Adipose tissue (tissue), 3 donors: ENCODE data around the gene RASSF4. TPM values are rescaled to one million over a fixed set of nuclear protein-coding genes. Genes with fewer than 3 reads are reported as not detected.
"Not testable (repeated sequence)": the region's sequence is repeated elsewhere in the genome, so short reads cannot be mapped to it uniquely, and the experiment has no call there.

Experiments
- H3K27ac ChIP-seq: one replicate; pipeline ENCODE4 v1.5.1; 2013; ENCODE audit warnings: low read depth, low read length
- WGBS, 3 donors: extraction: QIAGEN DNeasy Blood & Tissue Kit; methylation state at CpG; one replicate each; pipeline ENCODE4 v1.1.7; 2013; 5-methylcytosine and 5-hydroxymethylcytosine counted together
- polyA plus RNA-seq, 3 donors: library from polyadenylated mRNA; stranded (reverse); fragments of 200-250 nt; gene quantifications; one replicate each; pipeline ENCODE4 v1.2.3, GENCODE V29; 2013
- donor health status: healthy with polysubstance abuse.
- donor health status: Bipolar disorder and iron deficiency.
- donor health status: healthy.

The RASSF4 gene
- polyA plus RNA-seq, 3 donors = 32.7 to 74.0 (median 58.3) TPM

DNA sequence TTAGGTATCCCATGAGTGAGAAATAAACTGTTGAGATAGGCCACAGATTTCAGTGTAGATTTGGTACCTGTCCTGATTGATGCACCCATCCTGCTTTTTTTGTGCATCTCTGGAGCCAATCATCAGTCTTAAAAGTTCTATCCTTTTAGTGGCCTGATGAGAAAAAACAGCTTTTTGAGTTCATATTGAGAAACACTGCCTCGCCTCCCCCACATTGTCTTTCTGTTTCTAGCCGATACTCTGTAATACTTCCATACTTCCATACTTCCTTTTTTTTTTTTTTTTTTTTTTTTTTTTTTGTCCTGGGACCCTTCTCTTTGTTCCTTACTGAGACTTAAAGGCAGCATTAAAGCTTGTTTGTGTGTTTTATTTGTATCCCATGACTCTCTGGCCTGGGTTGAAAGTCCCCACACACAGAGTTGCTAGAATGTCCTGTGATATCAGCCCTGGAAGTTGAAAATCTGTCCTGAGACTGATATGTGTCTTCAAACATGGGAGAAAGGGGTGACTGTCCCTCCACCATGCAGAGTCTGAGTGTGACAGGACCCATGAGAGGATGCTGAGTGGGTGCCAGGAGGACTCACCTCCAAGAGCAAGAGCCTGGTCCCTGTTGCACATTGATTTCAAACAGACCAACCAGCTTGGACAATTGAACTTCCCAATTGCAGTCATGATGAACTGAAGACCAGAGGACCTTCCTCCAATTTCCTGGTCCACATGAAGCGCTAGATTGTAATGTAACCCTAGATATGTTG, 46.9 kb downstream of the RASSF4 start:
- WGBS, 3 donors = 61 to 81% (median 61%) methylated on average over 3 of the region's 3 CpGs
- H3K27ac ChIP-seq = no peak overlapping the region

- no peak overlapping the region for H3K27ac ChIP-seq
Measured at GRCh38 chr10:45008524-45009161, 49.0 kb downstream of the RASSF4 start.

GRCh38 chr10:45014557-45014956, 55.0 kb downstream of the RASSF4 start:
- H3K27ac ChIP-seq = not testable (repeated sequence)
- WGBS, 3 donors = 78 to 89% (median 89%) methylated on average over 8 to 10 of the region's 10 CpGs

More at GRCh38 chr10:45008524-45009161, 49.0 kb downstream of the RASSF4 start:
- 3 to 15% (median 9%) methylated on average over 8 of the region's 8 CpGs for WGBS, 3 donors

GRCh38 chr10:45015590-45015989, 56.0 kb downstream of the RASSF4 start:
- WGBS, 3 donors = 25 to 77% (median 58%) methylated on average over 2 of the region's 2 CpGs

GRCh38 chr10:45023426-45023825, 63.8 kb downstream of the RASSF4 start:
- WGBS, 3 donors = 86 to 93% (median 88%) methylated on average over 2 of the region's 2 CpGs
- H3K27ac ChIP-seq = no peak overlapping the region

More at GRCh38 chr10:45015590-45015989, 56.0 kb downstream of the RASSF4 start:
- no peak overlapping the region for H3K27ac ChIP-seq

DNA sequence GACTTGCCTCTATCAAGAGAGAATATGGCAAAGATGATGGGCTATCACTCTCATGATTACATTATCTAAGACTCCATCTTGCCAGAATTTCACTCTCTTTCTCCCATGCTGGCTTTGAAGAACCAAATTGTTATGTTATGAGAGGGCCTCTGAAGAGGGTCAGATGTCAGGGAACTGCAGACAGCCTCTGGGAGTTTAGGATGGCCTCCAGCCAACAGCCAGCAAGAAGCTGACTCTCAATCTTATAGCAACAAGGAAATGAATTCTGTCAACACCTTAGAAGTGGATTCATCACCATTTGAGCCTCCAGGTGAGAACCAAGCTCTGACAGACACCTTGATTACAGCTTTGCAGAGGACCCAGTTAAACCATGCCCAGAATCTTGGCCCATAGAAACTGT, 74.7 kb downstream of the RASSF4 start:
- no peak overlapping the region for H3K27ac ChIP-seq

- no peak overlapping the region for H3K27ac ChIP-seq
Measured at GRCh38 chr10:45035673-45036072, 76.1 kb downstream of the RASSF4 start.

DNA sequence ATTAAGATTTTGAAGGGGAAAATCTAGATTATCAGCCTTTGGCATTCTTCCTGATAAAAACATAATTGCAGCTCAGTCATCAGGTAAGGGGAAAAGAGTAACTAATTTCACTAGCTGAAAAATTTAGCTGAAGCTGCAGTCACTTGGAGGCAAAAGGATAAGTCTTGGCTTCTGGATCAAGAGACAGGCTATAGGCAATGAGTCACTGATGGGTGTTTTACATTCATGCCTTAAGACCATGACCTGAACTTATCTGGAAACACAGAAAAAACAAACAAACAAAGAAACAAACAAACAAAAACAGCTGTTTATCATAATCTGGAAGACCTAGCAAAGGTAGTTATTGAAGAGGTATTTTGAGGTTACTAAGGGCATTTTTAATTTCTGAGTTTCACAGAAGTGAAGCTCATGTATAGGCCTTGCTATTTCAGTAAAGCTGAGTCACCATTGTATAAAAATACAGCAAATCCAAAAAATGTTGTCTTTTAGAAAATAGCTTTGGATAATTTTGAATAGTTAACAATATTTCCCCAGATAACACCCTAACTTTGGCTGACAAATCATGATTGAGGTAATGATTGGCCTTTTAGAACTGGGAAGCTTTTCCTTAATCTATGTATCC, 81.4 kb downstream of the RASSF4 start:
- no peak overlapping the region for H3K27ac ChIP-seq

DNA sequence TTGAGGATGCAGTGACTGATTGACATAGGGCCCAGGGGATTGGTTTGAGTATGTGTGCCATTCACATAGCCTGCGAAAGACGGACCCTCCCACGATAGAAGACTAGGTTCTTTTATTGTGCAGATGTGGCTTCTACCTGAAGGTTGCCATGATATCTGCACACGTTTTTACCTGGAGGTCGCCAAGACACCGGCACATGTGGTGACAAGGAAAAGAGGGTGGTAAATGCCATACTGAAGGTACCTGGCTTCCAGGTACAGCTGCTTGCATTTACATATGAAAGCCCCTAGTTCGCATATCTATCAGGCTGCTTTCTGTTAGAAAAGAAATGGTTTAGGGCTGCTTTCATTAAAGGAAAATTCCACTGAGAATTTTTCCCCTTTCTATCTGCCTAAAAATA, 84.7 kb downstream of the RASSF4 start:
- 46 to 61% (median 51%) methylated on average over 7 of the region's 7 CpGs for WGBS, 3 donors
- H3K27ac ChIP-seq = no peak overlapping the region

Other genes with a start within 250 kb of the RASSF4 start
- 1 to 10 TPM in 1 of 3 donors, under 1 TPM in 1, not detected in 1; 0.03 to 2.5 TPM for gene TMEM72, start 48.5 kb upstream of the RASSF4 start, polyA plus RNA-seq
- gene DEPP1, start 19.0 kb downstream of the RASSF4 start, polyA plus RNA-seq = 1,000 to 10,000 TPM in 1 of 3 donors, 100 to 1,000 TPM in 2; 190 to 1,305 (median 268) TPM
- 10 to 100 TPM; 16.0 to 34.4 (median 25.4) TPM for gene ZNF22, start 41.1 kb downstream of the RASSF4 start, polyA plus RNA-seq